Colon (tissue), 2 donors: ENCODE results near the gene YLPM1.

Experiments used
- FAIRE-seq: peaks from 2 replicates; lab custom pipeline; 2012; peaks lifted over from hg19 to GRCh38; lab: Jason Lieb, UNC
- donor health status: control.
- donor health status: control.

YLPM1 gene

GRCh38 chr14:74840603-74841030 is 77.5 kb downstream of the YLPM1 start:
- FAIRE-seq = no peak

- FAIRE-seq = no peak
These were observed 78.4 kb downstream of the YLPM1 start for GRCh38 chr14:74841230-74842207.

- no peak for FAIRE-seq
These were observed 80.5 kb downstream of the YLPM1 start for GRCh38 chr14:74843653-74844052.

GRCh38 chr14:74846168-74846567 is 83.1 kb downstream of the YLPM1 start:
- FAIRE-seq = no peak

GRCh38 chr14:74846968-74847665 is 84.0 kb downstream of the YLPM1 start:
- FAIRE-seq = no peak

- no peak for FAIRE-seq
These were observed 85.7 kb downstream of the YLPM1 start for GRCh38 chr14:74848768-74849167.

- no peak for FAIRE-seq
These were observed 89.9 kb downstream of the YLPM1 start for GRCh38 chr14:74852922-74853530.

- no peak for FAIRE-seq
These were observed 90.5 kb downstream of the YLPM1 start for GRCh38 chr14:74853581-74853980.

GRCh38 chr14:74855021-74855420 is 91.9 kb downstream of the YLPM1 start:
- no peak for FAIRE-seq

- FAIRE-seq = no peak
These were observed 92.8 kb downstream of the YLPM1 start for GRCh38 chr14:74855945-74856344.

GRCh38 chr14:74856366-74856765 is 93.2 kb downstream of the YLPM1 start:
- no peak for FAIRE-seq

GRCh38 chr14:74858022-74858421 is 94.9 kb downstream of the YLPM1 start:
- no peak for FAIRE-seq

GRCh38 chr14:74859757-74860552 is 96.8 kb downstream of the YLPM1 start:
- no peak for FAIRE-seq

GRCh38 chr14:74860899-74861733 is 98.0 kb downstream of the YLPM1 start:
- FAIRE-seq = no peak

- FAIRE-seq = no peak
These were observed 98.6 kb downstream of the YLPM1 start for GRCh38 chr14:74861734-74862090.

GRCh38 chr14:74863274-74863673 is 100.2 kb downstream of the YLPM1 start:
- no peak for FAIRE-seq

GRCh38 chr14:74864198-74864597 is 101.1 kb downstream of the YLPM1 start:
- FAIRE-seq = no peak

- no peak for FAIRE-seq
These were observed 102.0 kb downstream of the YLPM1 start for GRCh38 chr14:74865156-74865555.

GRCh38 chr14:74866708-74867389 is 103.7 kb downstream of the YLPM1 start:
- no peak for FAIRE-seq

- FAIRE-seq = no peak
These were observed 104.6 kb downstream of the YLPM1 start for GRCh38 chr14:74867673-74868072.

GRCh38 chr14:74868739-74869138 is 105.6 kb downstream of the YLPM1 start:
- no peak for FAIRE-seq
